OCI-LY7 (cell line): ENCODE measurements around the gene METTL25B.

Experiments
- CTCF ChIP-seq: fragments of 200-600 bp; sonication (generic); conservative IDR thresholded peaks from 2 replicates; pipeline ENCODE4 v1.5.1; 2014; ENCODE audit warnings: mild to moderate bottlenecking, antibody characterized with exemption, low read length, moderate library complexity, mixed read lengths
- EZH2phosphoT487 ChIP-seq: fragments of 200-600 bp; sonication (generic); IDR thresholded peaks from 2 replicates; pipeline ENCODE4 v1.6.1; 2018; ENCODE audit warnings: low read depth, borderline replicate concordance, mild to moderate bottlenecking, mixed run types, antibody characterized with exemption, low read length, moderate library complexity, mixed read lengths

GRCh38 chr1:156760796-156761104 lies 32.5 kb downstream of the METTL25B start:
- TF ChIP-seq CTCF (no peak), EZH2phosphoT487 (no peak)
